Measurements from ENCODE around the gene TSPAN11. TPM values are rescaled to one million over a fixed set of nuclear protein-coding genes. Genes with fewer than 3 reads are reported as not detected.

TSPAN11 gene
- total and polyA plus RNA-seq, 2 of the 4 experiments (the other 2 are of a cell fraction), result 0.18 to 0.26 TPM

GRCh38 chr12:30923057-30923456, 3.5 kb upstream of the TSPAN11 start:
- H3K14ac ChIP-seq (replicated peaks; ENCODE audit: low read depth, low read length), result no peak overlapping the region
- H3K23ac ChIP-seq (ENCODE audit: low read depth, low read length), result no peak overlapping the region
- H3K9me1 ChIP-seq (ENCODE audit: insufficient read depth, low read length), result no peaks in the 10 kb centered on the region; the same call in 1 of the 2 replicates
- DNase-seq, result no peak
- ATAC-seq (ENCODE audit: low read depth), result no peak
- no peak overlapping the region for H3K9ac ChIP-seq (ENCODE audit: low read depth, low read length)
- no peak overlapping the region for H2BK5ac ChIP-seq (ENCODE audit: low read depth, low read length, poor library complexity, severe bottlenecking)
- H4K8ac ChIP-seq (ENCODE audit: low read depth in 2 of 2, low read length in 2 of 2), result no peak overlapping the region
- H3K9me3 ChIP-seq (ENCODE audit: control insufficient read depth, insufficient read depth, low read length), result no peaks in the 10 kb centered on the region
- no peaks in the 10 kb centered on the region for H4K20me1 ChIP-seq (ENCODE audit: insufficient read depth, low read length)
- H3K27ac ChIP-seq (ENCODE audit: insufficient read depth, low read length), result no peak overlapping the region
- no peak overlapping the region for H3K4ac ChIP-seq (ENCODE audit: low read depth, low read length)
- no peak overlapping the region for H3K4me3 ChIP-seq (ENCODE audit: insufficient read depth, low read depth, low read length)
- intact Hi-C loops (cut with micrococcal nuclease) (no loop called here), in situ Hi-C loops (cut with MboI; ENCODE audit: low sequenced_read_pairs) (no loop called here), dilution Hi-C loops (cut with HindIII; ENCODE audit: low sequenced_read_pairs, unreplicated experiment) (no loop called here)
- H2BK120ac ChIP-seq (ENCODE audit: low read depth, low read length), result no peak overlapping the region
- no peaks in the 10 kb centered on the region for H3K79me1 ChIP-seq (ENCODE audit: low read depth in 1 of 2, low read length in 2 of 2)
- ChIA-PET CTCF (no interaction called here), POLR2A (ENCODE audit: unreplicated experiment) (no interaction called here)
- H2AK9ac ChIP-seq (replicated peaks; ENCODE audit: low read depth, low read length, poor library complexity), result no peak overlapping the region
- H4K91ac ChIP-seq (ENCODE audit: insufficient read depth, low read depth, low read length), result no peak overlapping the region
- no peak overlapping the region for H2AK5ac ChIP-seq (ENCODE audit: low read depth, low read length)
- peak overlapping the region; percentile 2 for H2AFZ ChIP-seq (replicated peaks; ENCODE audit: low read length, poor library complexity)
- peaks cover 13% of the 10 kb centered on the region; the same call in 1 of the 2 replicates for H3K27me3 ChIP-seq (ENCODE audit: control insufficient read depth, insufficient read depth, low read length)
- H3K36me3 ChIP-seq (ENCODE audit: control insufficient read depth, insufficient read depth, low read length), result no peaks in the 10 kb centered on the region
- TF ChIP-seq CHD1 (IDR thresholded peaks at IDR 0.05; ENCODE audit: low read depth, low read length) (no peak), RCOR1 (IDR thresholded peaks at IDR 0.05; ENCODE audit: insufficient replicate concordance, low read length) (no peak), MAFK (IDR thresholded peaks at IDR 0.05; ENCODE audit: low read depth, low read length) (no peak), SMC3 (IDR thresholded peaks at IDR 0.05; ENCODE audit: low read depth, low read length) (no peak), POLR2A (IDR thresholded peaks at IDR 0.05; ENCODE audit: low read depth, low read length) (no peak), ELK1 (IDR thresholded peaks at IDR 0.05; ENCODE audit: borderline replicate concordance, low read depth, low read length) (no peak), FOS (IDR thresholded peaks at IDR 0.05; ENCODE audit: low read depth, low read length) (no peak), CTCF (conservative IDR thresholded peaks at IDR 0.05; ENCODE audit: low read depth, low read length) (no peak), USF2 (IDR thresholded peaks at IDR 0.05; ENCODE audit: low read depth, low read length) (no peak), CEBPB (IDR thresholded peaks at IDR 0.05; ENCODE audit: low read depth, low read length) (no peak), BHLHE40 (IDR thresholded peaks at IDR 0.05; ENCODE audit: low read depth, low read length) (no peak), MXI1 (IDR thresholded peaks at IDR 0.05; ENCODE audit: borderline replicate concordance, low read depth, low read length) (no peak), MAZ (IDR thresholded peaks at IDR 0.05; ENCODE audit: borderline replicate concordance, low read depth, low read length) (no peak)
- H2BK15ac ChIP-seq (ENCODE audit: low read depth, low read length), result no peak overlapping the region
- H2BK20ac ChIP-seq (ENCODE audit: low read depth, low read length), result no peak overlapping the region
- no peak overlapping the region for H3K56ac ChIP-seq (ENCODE audit: extremely low read depth, insufficient read depth, low read length)
- BruUV-seq (replicated peaks), result no TSS peak
- no peak overlapping the region for H4K5ac ChIP-seq (ENCODE audit: low read depth, low read length)
- WGBS, 2 experiments (ENCODE audit: extremely low coverage in 2 of 2, insufficient read length in 1 of 2), result no CpG with 5 or more reads among the region's 1 CpG
- no peak overlapping the region for H3K18ac ChIP-seq (ENCODE audit: low read depth, low read length)
- no peak overlapping the region for H3K4me2 ChIP-seq (ENCODE audit: low read depth, low read length)
- H3K4me1 ChIP-seq (ENCODE audit: control insufficient read depth, insufficient read depth, low read length), result peaks cover 3% of the 10 kb centered on the region; the same call in 1 of the 2 replicates

All from IMR-90 (cell line).